Common myeloid progenitor, CD34-positive (primary cell): ENCODE measurements around the gene PDLIM5.
"Not testable (repeated sequence)": the region's sequence is repeated elsewhere in the genome, so short reads cannot be mapped to it uniquely, and the experiment has no call there.

ENCODE experiments used
- CTCF ChIA-PET: fragments of 350-600 bp; sonication (Branson Sonifier 250); formaldehyde crosslinking; loops from one replicate; lab custom pipeline; 2021; ENCODE audit warnings: antibody characterized with exemption; lab: Charles Lee
- POLR2A ChIA-PET: fragments of 350-600 bp; sonication (Branson Sonifier 250); formaldehyde crosslinking; loops from one replicate; lab custom pipeline; 2021; ENCODE audit warnings: antibody characterized with exemption; lab: Charles Lee
- DNase-seq, 3 donors: peaks; one replicate each; pipeline versions ENCODE4 v3.0.0 to v3.0.0-alpha.2; 2013
- H3K27ac ChIP-seq, 2 experiments: 1 replicate in 1 of 2; 2 replicates in 1 of 2; pipeline ENCODE4 v1.7.0; 2013; ENCODE audit warnings: inconsistent platforms in 2 of 2, low read length in 2 of 2, mild to moderate bottlenecking in 2 of 2, low read depth in 1 of 2, moderate library complexity in 1 of 2; ENCODE audit not compliant: severe bottlenecking in 2 of 2, insufficient read depth in 1 of 2, poor library complexity in 1 of 2
- H3K27me3 ChIP-seq, 5 experiments: replicated peaks in 2 of 5; 1 replicate in 3 of 5; 2 replicates in 2 of 5; pipeline versions ENCODE4 v1.6.1 to v1.7.0; 2013; ENCODE audit warnings: low read length in 4 of 5, mild to moderate bottlenecking in 2 of 5, moderate library complexity in 2 of 5, inconsistent platforms in 1 of 5; ENCODE audit not compliant: insufficient read depth in 5 of 5, control insufficient read depth in 4 of 5
- H3K36me3 ChIP-seq, 4 experiments: 1 replicate in 2 of 4; 2 replicates in 2 of 4; pipeline versions ENCODE4 v1.6.1 to v1.7.0; 2013; ENCODE audit warnings: low read length in 3 of 4, control low read depth in 1 of 4, mild to moderate bottlenecking in 1 of 4; ENCODE audit not compliant: control insufficient read depth in 4 of 4, insufficient read depth in 4 of 4
- H3K4me1 ChIP-seq, 4 experiments: 1 replicate in 3 of 4; 2 replicates in 1 of 4; pipeline versions ENCODE4 v1.6.1 to v1.7.1; 2013; ENCODE audit warnings: low read length in 3 of 4, mild to moderate bottlenecking in 3 of 4, control low read depth in 1 of 4, inconsistent platforms in 1 of 4, moderate library complexity in 1 of 4; ENCODE audit not compliant: control insufficient read depth in 4 of 4, insufficient read depth in 4 of 4; ENCODE audit errors: control extremely low read depth in 1 of 4
- H3K4me3 ChIP-seq, 7 experiments: 1 replicate in 4 of 7; 2 replicates in 3 of 7; pipeline versions ENCODE4 v1.5.1 to v1.7.0; 2013; ENCODE audit warnings: mild to moderate bottlenecking in 7 of 7, low read length in 6 of 7, moderate library complexity in 6 of 7, inconsistent platforms in 2 of 7, low read depth in 2 of 7, control low read depth in 1 of 7; ENCODE audit not compliant: insufficient read depth in 4 of 7, control insufficient read depth in 1 of 7; ENCODE audit errors: extremely low read depth in 1 of 7
- H3K9me3 ChIP-seq, 5 experiments: 1 replicate in 4 of 5; 2 replicates in 1 of 5; pipeline versions ENCODE4 v1.6.1 to v1.7.1; 2013; ENCODE audit warnings: low read length in 4 of 5, mild to moderate bottlenecking in 2 of 5, inconsistent platforms in 1 of 5, low read depth in 1 of 5, moderate library complexity in 1 of 5; ENCODE audit not compliant: control insufficient read depth in 4 of 5, insufficient read depth in 2 of 5; ENCODE audit errors: control extremely low read depth in 1 of 5
- WGBS: methylation state at CpG from one replicate; pipeline ENCODE4 v1.1.5; 2013; ENCODE audit not compliant: insufficient coverage; 5-methylcytosine and 5-hydroxymethylcytosine counted together

PDLIM5 gene

GRCh38 chr4:94477227-94477626 lies 25.5 kb downstream of the PDLIM5 start:
- WGBS: 49% methylated on average over 2 of the region's 2 CpGs
- no peak overlapping the region for H3K4me3 ChIP-seq
- no peaks in the 10 kb centered on the region for H3K36me3 ChIP-seq
- H3K9me3 ChIP-seq: no peaks in the 10 kb centered on the region
- no peak overlapping the region for H3K27ac ChIP-seq
- no peak for DNase-seq
- H3K4me1 ChIP-seq: peaks cover 0 to 7% (median 4%) of the 10 kb centered on the region in 4 experiments
- H3K27me3 ChIP-seq: no peaks in the 10 kb centered on the region
- ChIA-PET CTCF (no interaction called here), POLR2A (no interaction called here)

- CTCF ChIA-PET: not testable (repeated sequence)
- WGBS: 100% methylated on average over 2 of the region's 3 CpGs
Measured at GRCh38 chr4:94478805-94479204, 27.1 kb downstream of the PDLIM5 start.

GRCh38 chr4:94479358-94480141 lies 27.8 kb downstream of the PDLIM5 start:
- 86% methylated on average over 1 of the region's 5 CpGs for WGBS
- H3K27ac ChIP-seq: no peak overlapping the region
- H3K4me1 ChIP-seq: peaks cover 0 to 7% (median 4%) of the 10 kb centered on the region in 4 experiments
- H3K27me3 ChIP-seq: no peaks in the 10 kb centered on the region
- no peak overlapping the region for H3K4me3 ChIP-seq
- H3K9me3 ChIP-seq: no peaks in the 10 kb centered on the region
- H3K36me3 ChIP-seq: no peaks in the 10 kb centered on the region
- ChIA-PET CTCF (no interaction called here), POLR2A (no interaction called here)
- DNase-seq: no peak

More at GRCh38 chr4:94478805-94479204, 27.1 kb downstream of the PDLIM5 start:
- DNase-seq, H3K27ac ChIP-seq, H3K9me3 ChIP-seq, H3K4me1 ChIP-seq, H3K36me3 ChIP-seq, POLR2A ChIA-PET, H3K4me3 ChIP-seq, H3K27me3 ChIP-seq: not testable (repeated sequence)

GRCh38 chr4:94480362-94480951 lies 28.7 kb downstream of the PDLIM5 start:
- POLR2A ChIA-PET: no interaction called here
- H3K36me3 ChIP-seq: peaks cover 0 to 2% (median 0%) of the 10 kb centered on the region in 4 experiments

GRCh38 chr4:94483895-94484294 lies 32.2 kb downstream of the PDLIM5 start:
- Histone ChIP-seq H3K9me3 (no peaks in the 10 kb centered on the region), H3K36me3 (peaks cover 0 to 2% (median 0%) of the 10 kb centered on the region in 4 experiments), H3K27me3 (no peaks in the 10 kb centered on the region), H3K4me3 (no peak overlapping the region), H3K4me1 (peaks cover 0 to 2% (median 0%) of the 10 kb centered on the region in 4 experiments), H3K27ac (no peak overlapping the region)
- WGBS: 75% methylated on average over 4 of the region's 4 CpGs
- POLR2A ChIA-PET: no interaction called here
- no peak for DNase-seq
- CTCF ChIA-PET: no interaction called here

More at GRCh38 chr4:94480362-94480951, 28.7 kb downstream of the PDLIM5 start:
- 89% methylated on average over 1 of the region's 2 CpGs for WGBS
- CTCF ChIA-PET: no interaction called here
- H3K4me3 ChIP-seq: no peak overlapping the region
- no peak for DNase-seq
- H3K27me3 ChIP-seq: no peaks in the 10 kb centered on the region
- H3K9me3 ChIP-seq: no peaks in the 10 kb centered on the region
- H3K27ac ChIP-seq: no peak overlapping the region
- peaks cover 0 to 7% (median 4%) of the 10 kb centered on the region in 4 experiments for H3K4me1 ChIP-seq

GRCh38 chr4:94484818-94485217 lies 33.1 kb downstream of the PDLIM5 start:
- ChIA-PET POLR2A (no interaction called here), CTCF (no interaction called here)
- Histone ChIP-seq H3K27ac (no peak overlapping the region), H3K9me3 (no peaks in the 10 kb centered on the region), H3K36me3 (peaks cover 0 to 2% (median 0%) of the 10 kb centered on the region in 4 experiments), H3K4me3 (no peak overlapping the region), H3K27me3 (no peaks in the 10 kb centered on the region), H3K4me1 (peaks cover 0 to 2% (median 0%) of the 10 kb centered on the region in 4 experiments)
- DNase-seq: no peak
- 100% methylated on average over 2 of the region's 2 CpGs for WGBS

GRCh38 chr4:94486372-94486801 lies 34.6 kb downstream of the PDLIM5 start:
- Histone ChIP-seq H3K27me3 (no peaks in the 10 kb centered on the region), H3K36me3 (peaks cover 0 to 2% (median under 1%) of the 10 kb centered on the region in 4 experiments), H3K27ac (no peak overlapping the region), H3K4me1 (no peaks in the 10 kb centered on the region), H3K4me3 (no peak overlapping the region), H3K9me3 (no peaks in the 10 kb centered on the region)
- no peak for DNase-seq
- CTCF ChIA-PET: no interaction called here
- POLR2A ChIA-PET: no interaction called here
- 67% methylated on average over 1 of the region's 2 CpGs for WGBS
